HG03103 (cell line): ENCODE data around the gene HPSE2.
"Not testable (repeated sequence)": the region's sequence is repeated elsewhere in the genome, so short reads cannot be mapped to it uniquely, and the experiment has no call there.

Experiments
- ATAC-seq: cut with Tn5 transposase; IDR thresholded peaks from one replicate; pipeline ENCODE4 v1.9.1; 2021; ENCODE audit warnings: low read depth; ENCODE audit not compliant: unreplicated experiment

The HPSE2 gene

DNA sequence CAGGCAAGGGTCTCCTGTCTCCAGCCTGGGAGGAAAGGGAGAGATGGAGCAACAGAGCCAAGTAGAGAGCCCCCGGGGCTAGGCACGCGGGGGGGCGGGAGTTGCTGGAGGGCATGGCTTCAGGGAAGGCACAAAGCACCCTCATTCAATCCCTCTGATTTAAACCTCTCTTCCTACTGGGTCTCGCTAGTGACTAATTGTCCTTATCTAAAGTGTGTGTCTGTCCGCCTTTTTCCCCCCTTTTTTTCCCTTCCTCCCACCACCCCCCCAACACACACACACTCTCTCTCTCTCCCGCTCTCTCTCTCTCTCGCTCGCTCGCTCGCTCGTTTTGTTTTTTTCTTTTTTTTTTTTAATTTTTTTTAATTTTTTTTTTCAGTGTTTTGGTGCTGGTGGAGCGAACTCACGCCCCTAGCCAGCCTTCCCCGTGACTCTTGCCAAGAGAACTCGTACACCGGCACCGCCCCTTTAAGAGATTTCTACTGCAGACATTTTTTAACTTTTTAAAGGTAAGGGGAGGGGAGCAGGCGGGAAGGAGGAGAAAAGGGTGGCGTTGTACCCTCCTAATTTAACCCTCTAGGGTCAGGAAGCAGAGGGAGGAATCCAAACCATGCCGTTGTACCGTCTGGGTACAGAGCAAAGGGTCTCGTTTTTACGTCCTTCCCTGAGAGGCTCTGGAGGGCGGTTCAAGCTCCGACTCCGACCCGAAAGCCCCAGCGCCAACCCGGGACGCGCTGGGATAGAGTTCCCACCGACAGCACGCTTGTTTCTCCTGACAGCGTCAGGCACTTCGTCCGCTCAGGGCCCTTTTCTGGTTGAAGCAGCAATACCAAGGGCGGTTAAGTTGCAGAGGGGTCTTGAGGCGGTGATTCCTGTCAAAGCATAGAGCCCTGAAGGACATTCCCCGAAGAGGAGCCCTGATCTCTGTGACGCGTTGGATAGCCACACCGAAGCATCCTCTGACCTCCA is at the start of gene HPSE2:
Gene HPSE2 (minus strand): TSS at position 195 of the 969 bp plus-strand sequence.
- ATAC-seq = no peak

DNA sequence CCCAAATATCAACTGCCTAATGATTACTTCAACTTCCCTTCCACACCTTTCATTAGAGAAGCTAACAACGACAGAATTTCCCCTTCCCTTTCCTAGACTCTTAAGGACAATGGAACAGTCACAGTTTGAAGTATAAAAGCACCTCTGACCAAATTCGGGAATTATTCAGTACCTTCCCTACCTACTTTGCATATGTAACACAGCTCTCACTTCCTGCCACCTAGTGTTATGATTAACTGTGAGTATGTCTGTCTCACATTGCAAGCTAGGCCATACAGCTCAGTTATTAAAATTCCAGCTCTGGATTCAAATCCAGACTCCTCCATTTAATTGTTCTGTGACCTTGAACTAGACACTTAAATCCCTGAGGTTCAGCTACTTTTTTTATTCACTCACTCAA is 44.8 kb upstream of the HPSE2 start:
- ATAC-seq = peak; percentile 78

GRCh38 chr10:99279626-99280111 is 44.0 kb upstream of the HPSE2 start:
- no peak for ATAC-seq

- ATAC-seq = no peak
Observed at GRCh38 chr10:99276848-99277486, 41.3 kb upstream of the HPSE2 start.

- no peak for ATAC-seq
Observed at GRCh38 chr10:99266383-99266782, 30.7 kb upstream of the HPSE2 start.

DNA sequence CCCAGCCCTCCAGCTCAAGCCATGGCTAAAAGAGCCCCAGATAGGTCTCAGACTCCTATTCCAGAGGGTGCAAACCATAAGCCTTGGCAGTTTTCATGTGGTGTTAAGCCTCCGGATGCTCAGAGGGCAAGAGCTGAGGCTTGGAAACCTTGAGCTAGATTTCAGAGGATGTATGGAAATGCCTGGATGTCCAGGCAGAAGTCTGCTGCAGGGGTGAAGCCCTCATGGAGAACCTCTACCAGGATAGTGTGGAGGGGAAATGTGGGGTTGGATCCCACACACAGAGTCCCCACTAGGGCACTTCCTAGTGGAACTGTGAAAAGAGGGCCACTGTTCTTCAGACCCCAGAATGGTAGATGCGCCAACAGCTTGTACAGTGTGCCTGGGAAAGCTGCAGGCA is 13.2 kb upstream of the HPSE2 start:
- no peak for ATAC-seq

DNA sequence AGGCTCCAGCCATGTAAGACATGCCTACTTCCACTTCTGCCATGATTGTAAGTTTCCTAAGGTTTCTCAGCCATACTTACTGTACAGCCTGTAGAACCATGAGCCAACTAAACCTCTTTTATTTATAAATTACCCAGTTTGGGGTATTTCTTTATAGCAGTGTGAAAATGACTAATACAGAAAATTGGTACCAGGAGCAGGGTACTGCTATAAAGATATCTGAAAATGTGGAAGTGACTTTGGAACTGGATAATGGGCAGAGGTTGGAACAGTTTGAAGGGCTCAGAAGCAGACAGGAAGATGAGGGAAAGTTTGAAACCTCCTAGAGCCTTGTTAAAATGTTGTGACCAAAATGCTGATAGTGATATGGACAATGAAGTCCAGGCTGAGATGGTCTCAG is 12.2 kb upstream of the HPSE2 start:
- ATAC-seq = not testable (repeated sequence)

- no peak for ATAC-seq
Observed at GRCh38 chr10:99236627-99237309, 1.1 kb upstream of the HPSE2 start.

- no peak for ATAC-seq
Observed at GRCh38 chr10:99234791-99235657, 628 bp downstream of the HPSE2 start.

GRCh38 chr10:99234041-99234790 is 1.4 kb downstream of the HPSE2 start:
- peak; percentile 96 for ATAC-seq

GRCh38 chr10:99233689-99234037 is 2.0 kb downstream of the HPSE2 start:
- peak; percentile 2 for ATAC-seq

GRCh38 chr10:99233000-99233688 is 2.5 kb downstream of the HPSE2 start:
- no peak for ATAC-seq

GRCh38 chr10:99232360-99232999 is 3.2 kb downstream of the HPSE2 start:
- ATAC-seq = peak; percentile 33

DNA sequence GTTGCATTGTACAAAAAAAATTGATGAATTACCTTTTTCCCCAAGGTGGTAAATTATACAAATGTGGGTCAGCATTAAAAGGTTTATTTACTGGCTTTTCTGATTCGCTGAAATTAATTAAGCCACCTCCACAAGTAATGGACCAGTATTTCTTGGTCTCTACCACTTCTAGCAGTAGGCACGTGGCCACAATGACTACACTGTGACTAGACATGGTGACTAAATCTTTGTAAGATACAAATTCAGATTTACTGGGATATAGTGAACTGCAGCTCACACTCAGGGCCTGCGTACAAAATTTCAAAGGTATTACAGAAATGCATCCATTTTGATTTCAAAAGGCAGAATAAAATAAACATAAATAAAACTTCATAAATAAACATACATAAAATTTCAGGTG is 10.9 kb downstream of the HPSE2 start:
- no peak for ATAC-seq

DNA sequence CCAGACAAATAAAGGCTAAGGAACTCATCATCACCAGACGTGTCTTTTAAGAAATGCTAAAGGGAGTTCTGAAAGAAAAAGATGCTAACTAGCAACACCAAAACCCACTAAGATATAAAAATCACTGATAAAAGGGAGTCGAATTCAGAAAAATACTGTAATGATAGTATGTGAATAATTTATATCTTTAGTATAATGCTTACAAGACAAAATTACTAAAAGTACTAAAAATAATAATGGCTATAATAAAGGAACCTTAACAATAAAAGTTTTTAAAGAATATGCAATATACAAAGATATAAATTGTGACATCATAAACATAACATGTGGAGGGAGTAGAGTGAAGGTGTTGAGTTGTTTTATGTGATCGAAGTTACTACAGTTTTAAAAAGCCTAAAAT is 28.3 kb downstream of the HPSE2 start:
- no peak for ATAC-seq

DNA sequence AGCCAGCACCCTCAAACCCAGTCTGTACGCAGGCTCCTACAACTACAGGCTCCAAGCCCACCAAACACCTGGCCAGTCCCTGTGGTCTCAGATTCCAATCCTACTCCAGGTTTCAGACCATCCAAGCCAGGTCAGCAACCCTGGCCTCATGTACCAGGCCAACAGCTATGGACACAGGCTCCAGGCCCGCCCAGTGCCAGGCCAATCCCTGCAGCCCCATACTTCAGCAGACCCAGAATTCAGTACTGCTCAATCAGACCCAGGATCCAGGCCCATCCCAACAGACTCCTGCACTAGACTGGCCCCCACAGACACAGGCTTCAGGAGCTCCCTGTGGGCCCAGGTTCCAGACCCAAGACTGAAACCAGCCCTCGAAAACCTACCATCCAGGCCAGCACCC is 32.3 kb downstream of the HPSE2 start:
- no peak for ATAC-seq

- ATAC-seq = no peak
Observed at GRCh38 chr10:99172950-99173349, 62.7 kb downstream of the HPSE2 start.

DNA sequence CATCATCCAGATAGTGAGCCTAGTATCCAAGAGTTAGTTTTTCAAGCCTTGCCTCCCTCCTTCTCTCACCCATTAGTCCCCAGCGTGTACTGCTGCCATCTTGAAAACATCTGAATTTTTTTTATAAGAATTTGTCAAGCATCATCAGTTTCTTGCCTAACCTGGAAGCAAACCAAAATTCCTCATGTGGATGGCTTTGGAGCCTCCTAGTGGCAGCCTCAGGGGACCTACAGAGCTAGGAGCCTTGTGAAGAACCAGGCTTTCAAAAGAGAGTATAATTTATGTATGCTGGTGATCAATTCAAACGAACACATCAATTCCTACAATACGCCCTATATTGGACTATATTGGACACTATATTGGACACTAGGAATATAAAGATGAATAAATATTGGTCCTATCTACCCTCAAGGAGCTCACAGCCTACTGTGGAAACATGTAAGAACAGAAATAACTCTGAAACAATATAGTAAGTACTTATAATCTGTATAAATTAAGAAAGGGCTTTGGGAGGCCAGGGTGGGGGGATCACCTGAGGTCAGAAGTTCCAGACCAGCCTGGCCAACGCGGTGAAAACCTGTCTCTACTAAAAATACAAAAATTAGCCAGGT is 63.4 kb downstream of the HPSE2 start:
- ATAC-seq = no peak
